ENCODE measurements around the gene PXYLP1.

Gene PXYLP1

GRCh38 chr3:141253326-141253725, 21.7 kb downstream of the PXYLP1 start:
- no peak for DNase-seq

DNA sequence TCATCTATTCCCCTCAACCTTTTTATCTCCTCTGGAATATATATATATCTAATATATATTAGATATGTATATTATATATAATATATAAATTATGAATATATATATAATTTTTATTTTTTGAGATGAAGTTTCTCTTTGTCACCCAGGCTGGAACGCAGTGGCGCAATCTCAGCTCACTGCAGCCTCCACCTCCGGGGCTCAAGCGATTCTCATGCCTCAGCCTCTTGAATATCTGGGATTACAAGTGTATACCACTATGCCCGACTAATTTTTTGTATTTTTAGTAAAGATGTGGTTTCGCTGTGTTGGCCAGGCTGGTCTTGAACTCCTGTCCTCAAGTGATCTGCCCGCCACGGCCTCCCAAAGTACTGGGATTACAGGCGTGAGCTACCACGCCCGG, 22.2 kb downstream of the PXYLP1 start:
- DNase-seq, result no peak

DNA sequence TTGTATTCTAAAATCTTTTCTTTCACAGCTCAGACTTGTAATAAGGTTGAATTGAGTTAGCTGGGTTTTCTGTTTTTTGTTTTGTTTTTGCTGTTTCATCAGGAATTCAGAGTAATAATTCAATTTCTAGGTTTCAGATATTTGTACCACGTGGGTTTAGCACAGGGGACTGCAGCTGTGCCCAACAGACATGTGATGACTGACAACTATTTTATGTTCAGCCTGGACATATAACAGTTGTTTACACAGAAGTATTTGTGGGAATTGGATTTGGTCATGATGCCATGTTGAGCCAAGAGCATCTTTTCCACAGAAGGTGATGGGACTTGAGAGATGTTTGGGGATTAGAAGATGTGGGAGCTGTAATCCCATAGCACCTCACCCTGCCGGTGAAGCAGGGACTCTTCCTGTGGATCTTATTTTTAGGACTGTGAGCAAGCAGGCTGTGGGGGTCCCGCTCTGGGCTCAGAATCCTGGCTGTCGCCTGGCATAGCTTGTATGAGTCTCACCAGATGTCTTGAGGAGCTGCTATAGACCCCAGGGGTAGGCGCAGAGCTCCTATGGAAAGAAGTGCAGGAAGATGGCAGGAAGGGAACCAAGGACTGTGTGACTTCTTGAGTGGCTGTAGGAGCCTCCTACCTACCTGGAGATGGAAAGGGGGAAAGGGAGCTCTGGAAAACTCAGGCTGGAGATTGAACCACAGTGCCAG, 23.7 kb downstream of the PXYLP1 start:
- no peak for DNase-seq

DNA sequence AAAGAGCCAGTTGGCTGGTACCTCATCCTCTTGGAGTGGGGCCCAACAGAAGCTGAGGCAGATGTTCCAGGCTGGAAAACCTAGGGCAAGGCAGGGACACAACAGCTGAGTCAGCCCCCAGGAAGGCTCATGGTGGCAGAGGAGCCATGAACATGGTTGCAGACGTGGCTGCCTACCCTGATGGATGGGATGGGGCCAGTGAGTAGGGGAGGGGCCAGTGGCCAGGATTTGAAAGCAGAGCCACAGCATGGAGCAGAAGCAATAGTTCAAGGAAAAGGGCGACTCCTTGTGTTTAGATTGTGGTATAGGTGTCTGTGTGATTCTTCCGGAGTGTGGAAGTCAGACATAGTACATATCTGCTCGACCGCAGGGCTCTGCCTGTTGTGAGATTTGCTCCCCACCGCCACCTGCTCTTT, 24.2 kb downstream of the PXYLP1 start:
- no peak for DNase-seq

GRCh38 chr3:141256820-141257219, 25.2 kb downstream of the PXYLP1 start:
- DNase-seq, result no peak

GRCh38 chr3:141257961-141258360, 26.3 kb downstream of the PXYLP1 start:
- DNase-seq, result no peak

DNA sequence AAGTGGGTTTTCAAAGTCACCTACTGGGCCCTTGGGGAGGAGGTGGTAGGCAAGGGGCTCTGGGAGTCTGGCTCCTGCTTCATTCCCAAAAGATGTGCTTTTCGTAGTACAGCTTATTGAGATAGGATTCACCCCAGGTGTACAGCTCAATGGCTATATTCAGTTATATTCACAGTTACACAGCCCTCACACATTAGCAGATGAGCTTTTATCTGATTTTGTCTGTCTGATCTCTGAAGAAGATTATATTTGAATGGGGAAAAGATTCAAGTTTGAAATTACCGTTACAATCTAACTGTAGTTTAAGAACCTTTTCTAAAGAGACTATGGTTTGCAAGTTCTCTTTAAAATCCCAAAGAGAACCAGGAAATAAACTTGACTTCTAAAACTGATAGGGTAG, 27.3 kb downstream of the PXYLP1 start:
- DNase-seq, result no peak

- no peak for DNase-seq
Measured at GRCh38 chr3:141259821-141260629, 28.4 kb downstream of the PXYLP1 start.

- DNase-seq, result no peak
Measured at GRCh38 chr3:141260630-141260927, 29.0 kb downstream of the PXYLP1 start.

- no peak for DNase-seq
Measured at GRCh38 chr3:141261472-141262307, 30.1 kb downstream of the PXYLP1 start.

DNA sequence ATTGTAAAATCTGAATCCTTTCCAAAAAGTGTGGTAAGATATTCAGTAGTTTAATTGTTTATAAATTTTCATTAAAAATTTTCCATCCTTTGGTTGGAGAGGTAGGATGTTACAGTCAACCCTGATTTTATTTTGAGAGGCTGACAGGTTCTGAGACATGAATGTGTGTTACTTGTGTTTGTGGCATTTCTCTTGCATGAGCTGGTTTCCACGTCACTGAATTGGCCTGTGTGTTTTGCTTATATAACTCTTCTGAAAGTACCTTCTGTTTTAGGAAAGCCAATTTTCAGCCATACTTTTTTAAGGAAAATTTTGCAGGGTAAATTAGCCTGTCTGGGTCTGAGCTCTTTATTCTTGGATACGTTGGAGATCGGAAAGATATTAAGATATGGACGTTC, 30.7 kb downstream of the PXYLP1 start:
- no peak for DNase-seq

GRCh38 chr3:141266186-141266585, 34.6 kb downstream of the PXYLP1 start:
- no peak for DNase-seq

DNA sequence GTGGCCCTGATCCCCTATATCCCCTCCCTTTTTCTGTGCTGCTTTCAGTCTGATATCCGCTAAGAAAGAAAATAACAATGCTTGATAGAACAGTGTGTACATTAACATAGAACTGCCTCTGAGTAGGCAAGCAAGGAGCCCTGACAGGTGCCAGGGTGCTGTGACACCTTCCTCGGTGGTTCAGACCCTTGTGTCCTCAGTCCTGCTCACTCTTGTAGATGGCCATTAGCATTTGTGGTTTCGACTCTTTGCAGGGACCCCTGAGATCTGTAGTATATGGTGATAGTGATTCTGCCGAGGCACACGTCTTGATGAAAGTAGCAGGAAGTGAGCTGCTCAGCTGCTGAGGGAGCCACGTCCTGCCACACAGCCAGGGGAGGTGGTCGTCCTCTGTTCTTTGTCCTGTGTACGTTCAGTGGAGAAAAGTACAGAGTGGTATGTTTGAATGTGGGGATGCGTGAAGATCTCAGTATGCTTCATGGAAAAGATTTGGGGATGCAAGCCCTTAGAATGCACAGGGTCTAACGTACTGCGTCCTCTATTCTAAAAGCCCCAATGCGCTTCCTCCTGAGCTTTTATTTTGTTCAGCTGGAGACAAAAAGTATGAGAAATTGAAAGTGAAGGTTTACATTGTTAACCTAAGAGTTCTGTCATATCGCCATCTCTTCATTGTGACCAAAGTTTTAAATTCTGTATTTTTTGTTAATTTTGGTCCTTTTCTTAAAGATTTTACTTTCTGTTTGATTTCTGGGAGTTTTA, 35.4 kb downstream of the PXYLP1 start:
- DNase-seq, result no peak

DNA sequence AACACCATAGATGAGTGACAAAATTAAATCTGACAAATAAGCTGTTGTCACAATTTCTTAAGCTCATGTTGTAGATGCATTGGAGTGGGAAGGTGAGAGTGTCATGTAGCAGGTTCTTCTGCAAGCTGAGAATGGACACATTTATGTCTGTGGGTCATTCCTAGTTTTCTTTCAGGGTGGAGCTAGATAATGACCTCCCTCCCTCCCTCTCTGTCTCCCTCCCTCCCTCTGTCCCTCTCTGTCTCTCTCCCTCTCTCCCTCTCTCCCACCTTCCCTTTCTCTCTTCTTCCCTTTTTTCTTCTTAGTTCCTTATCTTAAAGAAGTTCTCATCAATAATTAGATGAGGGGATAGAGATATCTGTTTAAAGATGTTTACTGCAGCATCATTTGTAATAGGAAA, 36.0 kb downstream of the PXYLP1 start:
- DNase-seq, result no peak

- no peak for DNase-seq
Measured at GRCh38 chr3:141268306-141268705, 36.7 kb downstream of the PXYLP1 start.

DNA sequence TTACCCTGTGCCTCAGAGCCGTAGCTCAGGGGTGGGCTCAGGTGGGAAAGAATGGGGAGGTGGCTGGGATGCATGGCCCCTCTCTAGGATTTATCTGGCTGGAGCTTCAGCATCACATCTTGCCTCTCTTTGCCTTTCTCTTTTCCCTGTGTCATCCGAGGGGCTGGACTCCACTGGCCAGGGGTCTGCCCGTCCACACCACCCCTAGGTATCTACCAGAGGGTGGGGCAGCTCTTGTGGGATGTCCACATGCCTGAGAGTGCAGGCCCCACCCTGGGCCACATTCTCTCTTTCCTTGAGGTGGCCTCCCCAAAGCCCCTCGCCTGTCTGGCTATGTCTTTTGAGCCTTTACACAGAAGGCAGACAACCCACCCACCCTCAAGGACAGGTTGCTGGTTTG, 37.2 kb downstream of the PXYLP1 start:
- no peak for DNase-seq

- DNase-seq, result no peak
Measured at GRCh38 chr3:141269961-141270360, 38.3 kb downstream of the PXYLP1 start.

DNA sequence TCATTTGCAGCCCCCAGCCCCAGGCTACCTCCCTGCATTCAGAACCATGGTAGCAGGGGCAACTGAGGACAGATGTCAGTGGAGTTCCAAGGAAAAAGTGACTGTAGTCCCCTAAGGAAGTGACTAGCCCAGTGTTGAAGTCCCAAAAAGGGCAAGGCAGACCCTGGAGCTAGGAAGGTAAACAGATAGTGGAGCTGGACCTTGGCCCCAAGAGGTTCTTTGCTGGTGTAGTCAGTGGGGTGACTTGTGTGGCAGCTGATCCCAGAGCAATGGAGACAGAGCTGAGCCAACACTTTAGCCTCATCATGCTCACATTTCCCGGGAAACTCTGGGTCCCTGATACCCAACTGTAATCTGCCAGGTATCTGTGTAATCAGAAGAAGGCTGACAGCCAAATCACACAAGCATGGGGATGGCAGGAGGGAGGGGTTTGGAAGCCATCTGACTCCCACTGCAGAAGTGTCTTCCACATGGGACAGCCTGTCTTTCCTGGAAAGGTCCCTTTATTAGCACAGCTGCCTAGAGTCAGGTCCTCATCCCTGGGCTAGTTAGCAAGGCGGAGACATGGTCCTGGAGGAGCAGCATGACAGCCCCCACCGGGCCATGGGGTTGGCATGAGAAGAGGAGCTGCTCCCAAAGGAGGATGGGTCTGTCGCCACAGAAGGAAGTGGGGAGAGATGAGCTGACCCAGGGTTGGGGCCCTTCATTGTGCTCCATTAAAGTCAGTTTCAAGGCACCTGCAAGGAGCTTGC, 39.8 kb downstream of the PXYLP1 start:
- DNase-seq, result no peak

DNA sequence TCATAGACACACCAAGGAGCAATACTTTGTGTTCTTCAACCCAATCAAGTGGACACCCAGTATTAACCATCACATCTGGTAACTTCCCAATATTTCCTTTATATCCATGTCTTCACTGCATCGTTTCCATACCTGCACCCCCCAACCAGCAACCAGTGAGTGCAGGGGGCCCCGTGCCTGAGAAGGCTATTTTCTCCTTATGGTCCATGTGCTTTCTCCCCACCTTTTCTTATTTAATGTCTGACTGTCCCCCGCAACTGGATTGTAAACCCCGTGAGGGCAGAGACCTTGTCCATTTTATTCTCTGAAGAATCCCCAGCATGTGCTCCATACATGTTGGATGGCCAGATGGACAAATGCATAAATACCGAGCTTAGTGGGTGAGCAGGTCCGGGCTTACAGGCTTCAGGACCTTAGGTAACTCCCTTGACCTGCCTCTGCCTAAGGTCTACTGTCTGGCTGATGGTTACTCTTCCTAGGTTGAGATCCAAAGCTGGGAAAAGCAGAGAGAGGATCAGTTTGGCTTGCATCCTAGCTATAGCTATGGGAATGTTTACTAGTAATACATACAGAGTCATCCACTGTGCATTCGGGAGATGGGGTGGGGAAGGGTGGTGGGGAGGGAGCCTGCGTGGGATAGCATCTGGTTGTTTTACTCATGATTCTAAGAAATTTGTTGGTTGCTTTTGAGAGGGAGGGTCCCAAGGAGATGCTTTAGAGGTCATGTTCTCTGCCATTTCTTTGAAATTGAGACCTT, 41.5 kb downstream of the PXYLP1 start:
- no peak for DNase-seq

DNA sequence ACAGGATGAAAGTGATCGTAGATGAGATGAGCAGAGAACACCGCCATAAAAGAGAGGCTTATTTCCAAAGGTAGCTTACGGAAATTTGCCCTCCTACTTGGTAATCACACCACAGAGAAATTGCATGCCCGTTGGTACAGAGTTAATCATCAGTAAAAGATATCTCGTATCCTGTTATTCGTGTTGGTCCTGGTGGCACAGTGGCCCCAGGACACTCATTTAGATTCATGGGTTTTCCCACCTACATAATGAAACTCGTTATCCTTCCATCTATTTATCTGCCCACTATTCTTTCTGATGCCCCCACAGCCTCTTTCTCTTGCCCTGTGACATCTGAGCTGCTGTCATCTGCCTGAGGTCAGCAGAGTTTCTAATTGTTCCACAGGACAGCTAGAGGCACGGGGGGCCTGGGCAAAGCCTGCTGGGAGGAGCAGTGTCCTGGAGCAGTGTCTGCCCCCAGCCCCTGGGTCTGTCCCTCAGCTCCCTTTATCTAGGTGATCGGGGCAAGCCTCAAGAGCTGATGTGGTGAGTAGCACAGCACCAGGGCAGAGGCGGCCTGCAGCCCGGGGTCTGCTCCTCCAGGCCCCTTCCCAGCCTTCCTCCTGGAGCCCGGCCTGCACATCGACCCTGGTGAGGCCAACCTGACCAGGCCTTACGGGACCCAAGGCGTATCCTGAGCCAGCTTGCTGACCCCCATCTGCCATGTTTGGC, 42.2 kb downstream of the PXYLP1 start:
- DNase-seq, result no peak
